Prostate gland (tissue), 2 donors: ENCODE results near the gene PHAF1. TPM values are rescaled to one million over a fixed set of nuclear protein-coding genes. Genes with fewer than 3 reads are reported as not detected.

Experiments
- DNase-seq: peaks from one replicate; pipeline ENCODE4 v3.0.0-alpha.2; 2019; ENCODE audit warnings: low spot score
- H3K27ac ChIP-seq, 2 donors: fragments of 200-600 bp; sonication (generic); 2 replicates each; pipeline ENCODE4 v1.5.1; 2017 to 2019
- H3K27me3 ChIP-seq: fragments of 200-600 bp; sonication (generic); replicated peaks from 2 replicates; pipeline ENCODE4 v1.5.1; 2019; ENCODE audit not compliant: insufficient read depth
- H3K36me3 ChIP-seq, 2 donors: fragments of 200-600 bp; sonication (generic); 1 replicate in 1 of 2; 2 replicates in 1 of 2; pipeline versions ENCODE4 v1.5.1 to v1.8.1; 2017 to 2019
- H3K4me1 ChIP-seq: fragments of 200-600 bp; sonication (generic); replicated peaks from 2 replicates; pipeline ENCODE4 v1.5.1; 2019
- H3K4me3 ChIP-seq, 2 donors: fragments of 200-600 bp; sonication (generic); 2 replicates each; pipeline ENCODE4 v1.5.1; 2017 to 2019
- H3K9me3 ChIP-seq: fragments of 200-600 bp; sonication (generic); 2 replicates; pipeline ENCODE4 v1.5.1; 2017
- POLR2A ChIP-seq: fragments of 450-650 bp; IDR thresholded peaks from one replicate; pipeline ENCODE4 v1.6.1; 2016; ENCODE audit warnings: antibody characterized with exemption, mild to moderate bottlenecking
- POLR2AphosphoS5 ChIP-seq: sonication (generic); formaldehyde crosslinking; IDR thresholded peaks from one replicate; pipeline ENCODE4 v1.6.1; 2017; ENCODE audit warnings: antibody characterized with exemption
- WGBS: methylation state at CpG from one replicate; pipeline ENCODE4 v1.1.5; 2018; 5-methylcytosine and 5-hydroxymethylcytosine counted together
- intact Hi-C: fragments of 100-400 bp; cut with DNase I; formaldehyde crosslinking; loops from one replicate; pipeline ENCODE4 v1.14.2; 2022
- total RNA-seq, 2 donors: library from RNA; depleted of rRNA; stranded (reverse); fragments of >200 nt; gene quantifications; one replicate each; pipeline ENCODE4 v1.1.0, GENCODE V29; 2016
- TF ChIP-seq, protein P1 (sequence below), 4 experiments: fragments of 200-600 bp in 2 of 4; fragments of 450-650 bp in 2 of 4; sonication (generic) in 2 of 4; IDR thresholded peaks; 1 replicate in 3 of 4; 2 replicates in 1 of 4; pipeline ENCODE4 v1.5.1; 2016 to 2019; ENCODE audit warnings: antibody characterized with exemption in 4 of 4, mild to moderate bottlenecking in 2 of 4, moderate library complexity in 2 of 4

PHAF1 gene
- total RNA-seq, 2 donors from 2014 or later: 30.1 to 31.9 TPM

DNA sequence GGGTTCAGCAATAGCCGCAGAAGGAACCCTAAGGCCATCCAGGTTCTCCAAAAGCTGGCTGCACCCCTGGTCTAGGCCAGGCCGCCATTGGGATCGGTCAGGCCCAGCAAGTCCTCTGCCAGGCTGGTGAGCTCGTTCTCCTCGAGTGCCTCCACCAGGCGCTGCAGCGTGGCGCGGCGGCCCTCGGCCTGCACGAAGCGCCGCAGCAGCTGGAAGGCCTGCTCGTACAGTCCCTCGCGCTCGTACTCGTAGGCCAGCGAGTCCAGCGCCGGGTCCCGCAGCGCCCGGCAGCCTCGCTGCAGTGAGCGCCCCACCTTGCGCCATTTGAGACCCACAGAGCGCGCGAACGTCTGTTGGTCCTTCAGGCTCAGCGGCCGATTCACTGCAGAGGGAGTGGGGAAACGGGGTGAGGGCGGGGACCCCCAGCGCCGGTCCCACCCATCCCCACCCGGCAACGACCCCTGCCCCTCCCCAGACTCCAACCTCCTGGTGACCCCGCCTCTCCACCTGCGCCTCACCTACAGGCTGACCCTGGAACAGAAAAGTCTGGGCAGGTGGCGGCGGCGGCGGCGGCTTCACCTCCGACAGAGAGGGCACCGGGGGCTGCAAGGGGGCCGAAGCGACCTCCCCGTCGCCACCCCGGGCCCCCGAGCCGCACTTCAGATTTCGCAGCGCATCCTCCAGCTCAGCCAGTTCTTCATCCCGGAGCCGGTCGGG is 45.0 kb downstream of the PHAF1 start:
- Histone ChIP-seq H3K36me3 (no peaks in the 10 kb centered on the region), H3K27ac (no peak overlapping the region), H3K27me3 (no peaks in the 10 kb centered on the region), H3K4me3 (no peak overlapping the region), H3K9me3 (no peaks in the 10 kb centered on the region), H3K4me1 (peaks cover 13% of the 10 kb centered on the region)
- DNase-seq: no peak
- WGBS: 31% methylated on average over 30 of the region's 61 CpGs
- intact Hi-C loops: loop anchor here (1.0 to 5.0 kb wide), 4 partner anchors 127 to 262 kb away; partner anchors contain the start of gene CBFB
- TF ChIP-seq POLR2AphosphoS5 (no peak), POLR2A (no peak)
- TF ChIP-seq, protein P1, sequence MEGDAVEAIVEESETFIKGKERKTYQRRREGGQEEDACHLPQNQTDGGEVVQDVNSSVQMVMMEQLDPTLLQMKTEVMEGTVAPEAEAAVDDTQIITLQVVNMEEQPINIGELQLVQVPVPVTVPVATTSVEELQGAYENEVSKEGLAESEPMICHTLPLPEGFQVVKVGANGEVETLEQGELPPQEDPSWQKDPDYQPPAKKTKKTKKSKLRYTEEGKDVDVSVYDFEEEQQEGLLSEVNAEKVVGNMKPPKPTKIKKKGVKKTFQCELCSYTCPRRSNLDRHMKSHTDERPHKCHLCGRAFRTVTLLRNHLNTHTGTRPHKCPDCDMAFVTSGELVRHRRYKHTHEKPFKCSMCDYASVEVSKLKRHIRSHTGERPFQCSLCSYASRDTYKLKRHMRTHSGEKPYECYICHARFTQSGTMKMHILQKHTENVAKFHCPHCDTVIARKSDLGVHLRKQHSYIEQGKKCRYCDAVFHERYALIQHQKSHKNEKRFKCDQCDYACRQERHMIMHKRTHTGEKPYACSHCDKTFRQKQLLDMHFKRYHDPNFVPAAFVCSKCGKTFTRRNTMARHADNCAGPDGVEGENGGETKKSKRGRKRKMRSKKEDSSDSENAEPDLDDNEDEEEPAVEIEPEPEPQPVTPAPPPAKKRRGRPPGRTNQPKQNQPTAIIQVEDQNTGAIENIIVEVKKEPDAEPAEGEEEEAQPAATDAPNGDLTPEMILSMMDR (IDR thresholded peaks at IDR 0.05): no peak

DNA sequence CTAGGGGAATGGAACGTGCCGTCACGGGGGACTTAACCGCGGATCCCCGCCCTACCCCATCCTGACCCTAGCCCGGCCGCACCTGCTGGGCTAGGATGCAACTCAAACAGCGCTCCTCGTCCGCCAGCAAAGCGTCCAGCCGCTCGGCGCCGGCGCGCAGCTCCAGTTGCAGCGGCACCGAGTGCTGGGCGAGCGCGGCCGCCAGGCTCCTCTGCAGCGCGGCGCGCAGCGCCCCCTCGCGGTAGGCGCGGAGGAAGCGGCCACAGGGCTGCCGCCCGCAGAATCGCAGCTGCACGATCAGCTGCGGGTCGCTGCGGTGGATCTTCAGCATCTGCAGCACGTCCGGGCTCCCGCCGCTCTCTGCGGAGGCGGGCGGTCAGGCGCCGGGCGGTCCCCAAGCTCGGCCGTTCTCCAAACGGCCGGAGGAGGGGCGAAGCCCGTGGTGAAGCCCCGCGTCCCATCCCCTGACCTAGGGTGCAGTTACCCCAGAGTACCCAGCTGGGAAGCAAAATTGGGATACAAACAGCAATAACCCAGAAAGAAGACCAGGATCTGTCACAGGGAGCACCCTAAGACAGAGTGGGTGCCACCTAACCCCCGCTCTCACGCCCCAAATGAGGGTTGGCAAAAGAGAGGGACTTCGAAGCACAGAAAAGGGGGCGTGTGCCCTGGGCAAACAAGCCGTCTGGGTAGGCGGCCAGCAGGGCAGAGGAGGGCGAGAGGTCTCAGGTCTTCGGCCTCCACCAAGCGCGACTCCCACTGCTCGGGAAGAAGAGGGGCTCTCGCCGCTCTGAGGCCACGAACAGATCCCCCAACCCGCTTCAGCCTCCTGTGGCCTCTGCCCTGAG is 45.8 kb downstream of the PHAF1 start:
- H3K27ac ChIP-seq: no peak overlapping the region
- no peaks in the 10 kb centered on the region for H3K27me3 ChIP-seq
- H3K9me3 ChIP-seq: no peaks in the 10 kb centered on the region
- intact Hi-C loops: loop anchor here (1.0 to 5.0 kb wide), 3 partner anchors 128 to 263 kb away; partner anchors contain the start of gene CBFB
- 19% methylated on average over 42 of the region's 74 CpGs for WGBS
- TF ChIP-seq POLR2AphosphoS5: peak; percentile 12
- TF ChIP-seq, protein P1 (IDR thresholded peaks at IDR 0.05): peak; percentile 95 to 99 (median 98)
- peak; percentile 26 for TF ChIP-seq POLR2A
- H3K4me3 ChIP-seq: no peak overlapping the region
- H3K36me3 ChIP-seq: no peaks in the 10 kb centered on the region
- H3K4me1 ChIP-seq: peaks cover 13% of the 10 kb centered on the region
- peak; percentile 66 for DNase-seq

DNA sequence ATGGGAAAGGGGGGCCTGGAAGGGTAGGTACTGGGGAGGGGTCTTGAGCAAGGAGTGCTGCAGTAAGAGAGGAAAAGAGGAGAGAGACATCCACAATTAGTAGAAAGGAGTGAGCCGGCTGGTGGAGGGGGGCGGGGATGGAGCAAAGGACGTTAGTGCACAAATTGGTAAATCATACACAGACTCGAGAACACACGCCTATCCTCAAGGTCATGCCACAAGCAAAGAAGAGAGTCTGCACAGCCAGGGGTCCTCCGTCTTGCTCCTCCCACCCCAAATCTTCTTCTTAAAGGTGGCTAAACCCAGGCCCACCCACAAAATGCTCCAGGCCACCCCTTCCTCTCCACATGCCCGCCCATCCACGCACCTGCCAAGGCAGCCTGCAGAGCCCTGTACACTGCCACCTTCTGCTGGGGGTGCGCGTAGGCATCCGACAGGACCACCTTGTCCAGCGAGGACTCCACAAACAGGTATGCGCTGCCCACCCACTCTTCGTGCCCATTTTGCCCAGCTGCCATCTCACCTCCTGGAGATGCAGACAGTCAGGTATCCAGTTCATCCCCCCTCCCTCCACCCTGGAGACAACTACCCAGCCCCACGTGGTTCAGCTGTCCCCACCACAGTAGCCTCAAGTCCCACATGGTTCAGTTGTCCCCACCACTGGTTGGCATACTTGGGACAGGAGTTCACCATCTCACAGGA is 46.6 kb downstream of the PHAF1 start:
- no peaks in the 10 kb centered on the region for H3K36me3 ChIP-seq
- intact Hi-C loops: loop anchor here (5.0 kb wide), 2 partner anchors 129 to 264 kb away; partner anchors contain the start of gene CBFB
- DNase-seq: no peak

DNA sequence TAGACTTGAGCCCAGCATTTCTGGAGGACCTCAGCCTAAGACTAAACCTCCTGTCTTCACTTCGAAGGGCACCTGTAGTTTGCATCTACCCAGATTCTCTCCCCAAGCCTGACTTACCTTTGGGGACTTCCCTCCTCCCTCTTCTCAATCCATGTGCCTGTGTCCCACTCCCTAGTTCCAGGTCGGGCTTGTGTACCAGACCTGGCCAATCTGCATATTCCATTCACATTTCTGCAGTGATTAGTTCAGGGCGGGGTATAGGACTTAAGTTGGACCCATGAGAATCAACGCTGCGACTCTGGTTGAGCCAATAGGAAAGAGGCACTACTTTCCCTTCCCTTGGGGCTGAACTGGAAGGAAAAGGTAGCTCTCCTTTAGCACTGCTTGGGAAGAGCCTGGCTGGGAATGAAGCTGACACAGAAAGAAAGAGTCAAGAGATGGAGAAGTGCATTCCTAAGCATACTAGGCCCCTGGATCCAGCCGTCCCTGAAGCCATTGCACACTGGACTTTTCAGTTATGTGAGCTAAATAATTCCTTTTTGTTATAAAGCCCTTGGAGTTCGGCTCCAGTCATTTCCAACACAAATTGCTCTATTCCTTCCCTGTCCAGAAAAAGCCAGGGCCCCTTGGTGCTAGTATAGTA is 47.5 kb downstream of the PHAF1 start:
- peaks cover 16% of the 10 kb centered on the region for H3K4me1 ChIP-seq
- no peak overlapping the region for H3K4me3 ChIP-seq
- H3K27me3 ChIP-seq: no peaks in the 10 kb centered on the region
- TF ChIP-seq, protein P1 (IDR thresholded peaks at IDR 0.05): no peak
- TF ChIP-seq POLR2A (no peak), POLR2AphosphoS5 (no peak)
- no peaks in the 10 kb centered on the region for H3K9me3 ChIP-seq
- no peaks in the 10 kb centered on the region for H3K36me3 ChIP-seq
- H3K27ac ChIP-seq: no peak overlapping the region
- intact Hi-C loops: loop anchor here (5.0 kb wide), 2 partner anchors 130 to 265 kb away; partner anchors contain the start of gene CBFB
- DNase-seq: no peak
- 64% methylated on average over 7 of the region's 7 CpGs for WGBS

More for the DNA sequence above, 46.6 kb downstream of the PHAF1 start:
- no peak for TF ChIP-seq POLR2AphosphoS5
- TF ChIP-seq, protein P1 (IDR thresholded peaks at IDR 0.05): no peak
- no peak for TF ChIP-seq POLR2A
- Histone ChIP-seq H3K4me3 (no peak overlapping the region), H3K4me1 (peaks cover 13% of the 10 kb centered on the region), H3K27ac (no peak overlapping the region), H3K27me3 (no peaks in the 10 kb centered on the region), H3K9me3 (no peaks in the 10 kb centered on the region)
- WGBS: 61% methylated on average over 15 of the region's 15 CpGs
